Thymus (tissue), 11 donors: ENCODE data around the gene SMNDC1. TPM values are rescaled to one million over a fixed set of nuclear protein-coding genes. Genes with fewer than 3 reads are reported as not detected.
"Not testable (repeated sequence)": the region's sequence is repeated elsewhere in the genome, so short reads cannot be mapped to it uniquely, and the experiment has no call there.

ENCODE experiments used
- DNase-seq, 9 donors: peaks; one replicate each; pipeline ENCODE4 v3.0.0-alpha.2; 2013; ENCODE audit warnings: low spot score in 9 of 9, low read depth in 6 of 9, missing footprints in 1 of 9
- H3K27ac ChIP-seq, 2 donors: one replicate each; pipeline ENCODE4 v1.5.1; 2013; ENCODE audit warnings: control low read depth in 1 of 2, low read depth in 1 of 2, low read length in 1 of 2, mild to moderate bottlenecking in 1 of 2, moderate library complexity in 1 of 2
- H3K27me3 ChIP-seq, 2 donors: one replicate each; pipeline ENCODE4 v1.5.1; 2013; ENCODE audit warnings: low read length in 1 of 2; ENCODE audit not compliant: control insufficient read depth in 2 of 2, insufficient read depth in 1 of 2
- H3K36me3 ChIP-seq, 2 donors: one replicate each; pipeline ENCODE4 v1.5.1; 2013; ENCODE audit warnings: low read length in 1 of 2, mild to moderate bottlenecking in 1 of 2, moderate library complexity in 1 of 2; ENCODE audit not compliant: control insufficient read depth in 2 of 2, insufficient read depth in 2 of 2
- H3K4me1 ChIP-seq, 2 donors: one replicate each; pipeline ENCODE4 v1.5.1; 2013; ENCODE audit warnings: low read length in 2 of 2; ENCODE audit not compliant: control insufficient read depth in 2 of 2, insufficient read depth in 2 of 2
- H3K4me3 ChIP-seq, 2 donors: one replicate each; pipeline ENCODE4 v1.5.1; 2013; ENCODE audit warnings: low read length in 2 of 2, control low read depth in 1 of 2, mild to moderate bottlenecking in 1 of 2
- H3K9me3 ChIP-seq, 2 donors: one replicate each; pipeline ENCODE4 v1.5.1; 2013; ENCODE audit warnings: low read length in 1 of 2, mild to moderate bottlenecking in 1 of 2; ENCODE audit not compliant: control insufficient read depth in 2 of 2, insufficient read depth in 1 of 2
- WGBS: extraction: QIAGEN DNeasy Blood & Tissue Kit; methylation state at CpG from one replicate; pipeline ENCODE4 v1.1.7; 2013; 5-methylcytosine and 5-hydroxymethylcytosine counted together
- polyA plus RNA-seq: library from polyadenylated mRNA; stranded (reverse); fragments of 200-250 nt; gene quantifications from one replicate; pipeline ENCODE4 v1.2.3, GENCODE V29; 2013
- total RNA-seq: library from RNA; stranded (reverse); fragments of 120-200 nt; gene quantifications from one replicate; pipeline ENCODE4 v1.2.4, GENCODE V29; 2013
- donor health status: healthy.

Gene SMNDC1
- total and polyA plus RNA-seq, 2 donors = 8.1 to 23.7 TPM

GRCh38 chr10:110258542-110258941 is 46.2 kb downstream of the SMNDC1 start:
- no peak overlapping the region for H3K27ac ChIP-seq
- no peak for DNase-seq
- no peaks in the 10 kb centered on the region for H3K27me3 ChIP-seq
- WGBS = 100% methylated on average over 1 of the region's 1 CpG
- no peaks in the 10 kb centered on the region for H3K36me3 ChIP-seq
- no peaks in the 10 kb centered on the region for H3K9me3 ChIP-seq
- H3K4me1 ChIP-seq = no peaks in the 10 kb centered on the region
- no peak overlapping the region for H3K4me3 ChIP-seq

- Histone ChIP-seq H3K4me3 (no peak overlapping the region), H3K4me1 (no peaks in the 10 kb centered on the region), H3K9me3 (no peaks in the 10 kb centered on the region), H3K27ac (no peak overlapping the region), H3K27me3 (no peaks in the 10 kb centered on the region), H3K36me3 (no peaks in the 10 kb centered on the region)
- DNase-seq = no peak
Observed at GRCh38 chr10:110254467-110254866, 50.3 kb downstream of the SMNDC1 start.

GRCh38 chr10:110252151-110252550 is 52.6 kb downstream of the SMNDC1 start:
- no peak for DNase-seq
- WGBS = 84% methylated on average over 1 of the region's 1 CpG
- Histone ChIP-seq H3K4me3 (no peak overlapping the region), H3K27me3 (no peaks in the 10 kb centered on the region), H3K27ac (no peak overlapping the region), H3K9me3 (no peaks in the 10 kb centered on the region), H3K36me3 (no peaks in the 10 kb centered on the region), H3K4me1 (no peaks in the 10 kb centered on the region)

- H3K27ac ChIP-seq, DNase-seq, H3K9me3 ChIP-seq, H3K4me1 ChIP-seq, H3K36me3 ChIP-seq, H3K27me3 ChIP-seq, H3K4me3 ChIP-seq: not testable (repeated sequence)
- WGBS = 89% methylated on average over 1 of the region's 1 CpG
Observed at GRCh38 chr10:110251392-110251791, 53.3 kb downstream of the SMNDC1 start.

GRCh38 chr10:110249489-110249888 is 55.2 kb downstream of the SMNDC1 start:
- not testable (repeated sequence) for H3K27me3 ChIP-seq, H3K4me1 ChIP-seq, H3K4me3 ChIP-seq, H3K27ac ChIP-seq, DNase-seq, H3K36me3 ChIP-seq, H3K9me3 ChIP-seq
- WGBS = 100% methylated on average over 1 of the region's 1 CpG

GRCh38 chr10:110247833-110248232 is 56.9 kb downstream of the SMNDC1 start:
- H3K27me3 ChIP-seq, H3K27ac ChIP-seq, H3K4me1 ChIP-seq, H3K4me3 ChIP-seq, H3K9me3 ChIP-seq, H3K36me3 ChIP-seq, DNase-seq: not testable (repeated sequence)
- 95% methylated on average over 4 of the region's 5 CpGs for WGBS

- no peak for DNase-seq
- no peaks in the 10 kb centered on the region for H3K4me1 ChIP-seq
- H3K36me3 ChIP-seq = no peaks in the 10 kb centered on the region
- no peaks in the 10 kb centered on the region for H3K9me3 ChIP-seq
- H3K4me3 ChIP-seq = no peak overlapping the region
- 98% methylated on average over 3 of the region's 3 CpGs for WGBS
- H3K27me3 ChIP-seq = no peaks in the 10 kb centered on the region
- H3K27ac ChIP-seq = no peak overlapping the region
Observed at GRCh38 chr10:110244550-110244949, 60.2 kb downstream of the SMNDC1 start.

GRCh38 chr10:110242511-110242910 is 62.2 kb downstream of the SMNDC1 start:
- 99% methylated on average over 1 of the region's 1 CpG for WGBS
- no peak overlapping the region for H3K27ac ChIP-seq

GRCh38 chr10:110241841-110242240 is 62.9 kb downstream of the SMNDC1 start:
- 96% methylated on average over 2 of the region's 2 CpGs for WGBS
- no peaks in the 10 kb centered on the region for H3K27me3 ChIP-seq
- H3K27ac ChIP-seq = no peak overlapping the region
- DNase-seq = no peak
- no peak overlapping the region for H3K4me3 ChIP-seq
- no peaks in the 10 kb centered on the region for H3K9me3 ChIP-seq
- no peaks in the 10 kb centered on the region for H3K4me1 ChIP-seq
- H3K36me3 ChIP-seq = peaks cover 0 to 5% of the 10 kb centered on the region in 2 donors

More at GRCh38 chr10:110242511-110242910, 62.2 kb downstream of the SMNDC1 start:
- Histone ChIP-seq H3K4me1 (no peaks in the 10 kb centered on the region), H3K9me3 (no peaks in the 10 kb centered on the region), H3K36me3 (peaks cover 0 to 5% of the 10 kb centered on the region in 2 donors), H3K27me3 (no peaks in the 10 kb centered on the region), H3K4me3 (no peak overlapping the region)
- no peak for DNase-seq

GRCh38 chr10:110241407-110241806 is 63.3 kb downstream of the SMNDC1 start:
- no peak overlapping the region for H3K27ac ChIP-seq

More at GRCh38 chr10:110241407-110241806, 63.3 kb downstream of the SMNDC1 start:
- Histone ChIP-seq H3K27me3 (no peaks in the 10 kb centered on the region), H3K4me1 (no peaks in the 10 kb centered on the region), H3K9me3 (no peaks in the 10 kb centered on the region), H3K36me3 (peaks cover 0 to 5% of the 10 kb centered on the region in 2 donors), H3K4me3 (no peak overlapping the region)
- no peak for DNase-seq
- 79% methylated on average over 3 of the region's 3 CpGs for WGBS
